GM21447 (cell line): ENCODE data around the gene CORO2B.

Experiments used
- ATAC-seq: cut with Tn5 transposase; IDR thresholded peaks from one replicate; pipeline ENCODE4 v1.9.1; 2021; ENCODE audit not compliant: unreplicated experiment

The CORO2B gene

GRCh38 chr15:68696414-68697363, 117.9 kb downstream of the CORO2B start:
- no peak for ATAC-seq

- ATAC-seq = no peak
These were observed 119.2 kb downstream of the CORO2B start for GRCh38 chr15:68697711-68698690.

- no peak for ATAC-seq
These were observed 119.9 kb downstream of the CORO2B start for GRCh38 chr15:68698708-68699107.

- no peak for ATAC-seq
These were observed 120.5 kb downstream of the CORO2B start for GRCh38 chr15:68699124-68699880.

GRCh38 chr15:68699881-68700454, 121.2 kb downstream of the CORO2B start:
- no peak for ATAC-seq

GRCh38 chr15:68700455-68701123, 121.8 kb downstream of the CORO2B start:
- ATAC-seq = no peak

GRCh38 chr15:68701886-68702285, 123.1 kb downstream of the CORO2B start:
- ATAC-seq = no peak

GRCh38 chr15:68704496-68705021, 125.8 kb downstream of the CORO2B start:
- ATAC-seq = no peak

- ATAC-seq = no peak
These were observed 127.5 kb downstream of the CORO2B start for GRCh38 chr15:68706256-68706655.

- no peak for ATAC-seq
These were observed 128.1 kb downstream of the CORO2B start for GRCh38 chr15:68706931-68707330.

- no peak for ATAC-seq
These were observed 128.6 kb downstream of the CORO2B start for GRCh38 chr15:68707386-68707785.

GRCh38 chr15:68709876-68710275, 131.1 kb downstream of the CORO2B start:
- no peak for ATAC-seq

- ATAC-seq = no peak
These were observed 131.7 kb downstream of the CORO2B start for GRCh38 chr15:68710536-68710935.

- no peak for ATAC-seq
These were observed 132.6 kb downstream of the CORO2B start for GRCh38 chr15:68711406-68711805.

GRCh38 chr15:68712886-68713285, 134.1 kb downstream of the CORO2B start:
- ATAC-seq = no peak

- no peak for ATAC-seq
These were observed 135.1 kb downstream of the CORO2B start for GRCh38 chr15:68713874-68714273.

GRCh38 chr15:68715111-68715510, 136.3 kb downstream of the CORO2B start:
- ATAC-seq = no peak

GRCh38 chr15:68717951-68718350, 139.2 kb downstream of the CORO2B start:
- no peak for ATAC-seq

GRCh38 chr15:68718468-68718867, 139.7 kb downstream of the CORO2B start:
- ATAC-seq = no peak

- no peak for ATAC-seq
These were observed 140.3 kb downstream of the CORO2B start for GRCh38 chr15:68719051-68719450.
